ENCODE measurements around the gene ZBED3. TPM values are rescaled to one million over a fixed set of nuclear protein-coding genes. Genes with fewer than 3 reads are reported as not detected.

ZBED3 gene
- total RNA-seq, 1 experiment from 2014 or later: 6.8 TPM

DNA sequence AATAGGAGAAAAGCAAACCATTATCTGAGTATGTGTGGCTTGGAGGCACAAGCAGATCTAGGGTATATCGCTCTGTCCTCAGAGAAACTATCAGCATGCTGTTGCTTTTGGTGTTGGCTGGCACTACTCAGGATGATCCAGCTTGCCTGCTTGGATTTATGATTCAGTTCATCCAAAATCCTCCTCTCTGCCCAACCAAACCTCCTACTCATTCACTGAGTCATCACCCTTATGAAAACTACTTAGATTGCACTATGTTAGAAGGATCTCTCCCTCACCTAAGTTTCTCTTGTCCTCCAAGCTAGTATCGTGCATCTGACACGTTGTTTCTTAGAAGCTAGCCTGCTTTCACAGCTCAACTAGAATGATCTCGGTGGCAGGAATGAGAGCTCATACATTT lies 14.2 kb upstream of the ZBED3 start:
- no peaks in the 10 kb centered on the region for H3K9me3 ChIP-seq (ENCODE audit: control insufficient read depth, insufficient read depth, low read depth, low read length)
- no peaks in the 10 kb centered on the region for H3K27me3 ChIP-seq (ENCODE audit: control insufficient read depth, insufficient read depth, low read length)
- no TSS peak for BruUV-seq (replicated peaks)
- in situ Hi-C loops (cut with HindIII; ENCODE audit: low pct_unique_long_range_greater_than_20kb, low sequenced_read_pairs): no loop called here
- POLR2A ChIA-PET: no interaction called here
- CTCF ChIA-PET: no interaction called here
- H3K4me3 ChIP-seq (ENCODE audit: low read depth in 2 of 2, low read length in 2 of 2): no peak overlapping the region
- H3K4me1 ChIP-seq (ENCODE audit: control insufficient read depth, insufficient read depth, low read length): no peaks in the 10 kb centered on the region
- ATAC-seq (no peak), DNase-seq (ENCODE audit: low read depth, low spot score) (no peak)
- no peaks in the 10 kb centered on the region for H3K36me3 ChIP-seq (ENCODE audit: control insufficient read depth, insufficient read depth, low read length)
- no peak for TF ChIP-seq POLR2AphosphoS5 (IDR thresholded peaks at IDR 0.05; ENCODE audit: low read depth, low read length)
- no peak for TF ChIP-seq TCF7L2 (IDR thresholded peaks at IDR 0.05; ENCODE audit: low read depth, low read length)
- TF ChIP-seq, protein P1, sequence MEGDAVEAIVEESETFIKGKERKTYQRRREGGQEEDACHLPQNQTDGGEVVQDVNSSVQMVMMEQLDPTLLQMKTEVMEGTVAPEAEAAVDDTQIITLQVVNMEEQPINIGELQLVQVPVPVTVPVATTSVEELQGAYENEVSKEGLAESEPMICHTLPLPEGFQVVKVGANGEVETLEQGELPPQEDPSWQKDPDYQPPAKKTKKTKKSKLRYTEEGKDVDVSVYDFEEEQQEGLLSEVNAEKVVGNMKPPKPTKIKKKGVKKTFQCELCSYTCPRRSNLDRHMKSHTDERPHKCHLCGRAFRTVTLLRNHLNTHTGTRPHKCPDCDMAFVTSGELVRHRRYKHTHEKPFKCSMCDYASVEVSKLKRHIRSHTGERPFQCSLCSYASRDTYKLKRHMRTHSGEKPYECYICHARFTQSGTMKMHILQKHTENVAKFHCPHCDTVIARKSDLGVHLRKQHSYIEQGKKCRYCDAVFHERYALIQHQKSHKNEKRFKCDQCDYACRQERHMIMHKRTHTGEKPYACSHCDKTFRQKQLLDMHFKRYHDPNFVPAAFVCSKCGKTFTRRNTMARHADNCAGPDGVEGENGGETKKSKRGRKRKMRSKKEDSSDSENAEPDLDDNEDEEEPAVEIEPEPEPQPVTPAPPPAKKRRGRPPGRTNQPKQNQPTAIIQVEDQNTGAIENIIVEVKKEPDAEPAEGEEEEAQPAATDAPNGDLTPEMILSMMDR (IDR thresholded peaks at IDR 0.05): no peak
- no peak for TF ChIP-seq SIN3A (IDR thresholded peaks at IDR 0.05; ENCODE audit: borderline replicate concordance, insufficient read depth, low read depth, low read length)
- TF ChIP-seq, protein P2, sequence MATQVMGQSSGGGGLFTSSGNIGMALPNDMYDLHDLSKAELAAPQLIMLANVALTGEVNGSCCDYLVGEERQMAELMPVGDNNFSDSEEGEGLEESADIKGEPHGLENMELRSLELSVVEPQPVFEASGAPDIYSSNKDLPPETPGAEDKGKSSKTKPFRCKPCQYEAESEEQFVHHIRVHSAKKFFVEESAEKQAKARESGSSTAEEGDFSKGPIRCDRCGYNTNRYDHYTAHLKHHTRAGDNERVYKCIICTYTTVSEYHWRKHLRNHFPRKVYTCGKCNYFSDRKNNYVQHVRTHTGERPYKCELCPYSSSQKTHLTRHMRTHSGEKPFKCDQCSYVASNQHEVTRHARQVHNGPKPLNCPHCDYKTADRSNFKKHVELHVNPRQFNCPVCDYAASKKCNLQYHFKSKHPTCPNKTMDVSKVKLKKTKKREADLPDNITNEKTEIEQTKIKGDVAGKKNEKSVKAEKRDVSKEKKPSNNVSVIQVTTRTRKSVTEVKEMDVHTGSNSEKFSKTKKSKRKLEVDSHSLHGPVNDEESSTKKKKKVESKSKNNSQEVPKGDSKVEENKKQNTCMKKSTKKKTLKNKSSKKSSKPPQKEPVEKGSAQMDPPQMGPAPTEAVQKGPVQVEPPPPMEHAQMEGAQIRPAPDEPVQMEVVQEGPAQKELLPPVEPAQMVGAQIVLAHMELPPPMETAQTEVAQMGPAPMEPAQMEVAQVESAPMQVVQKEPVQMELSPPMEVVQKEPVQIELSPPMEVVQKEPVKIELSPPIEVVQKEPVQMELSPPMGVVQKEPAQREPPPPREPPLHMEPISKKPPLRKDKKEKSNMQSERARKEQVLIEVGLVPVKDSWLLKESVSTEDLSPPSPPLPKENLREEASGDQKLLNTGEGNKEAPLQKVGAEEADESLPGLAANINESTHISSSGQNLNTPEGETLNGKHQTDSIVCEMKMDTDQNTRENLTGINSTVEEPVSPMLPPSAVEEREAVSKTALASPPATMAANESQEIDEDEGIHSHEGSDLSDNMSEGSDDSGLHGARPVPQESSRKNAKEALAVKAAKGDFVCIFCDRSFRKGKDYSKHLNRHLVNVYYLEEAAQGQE (IDR thresholded peaks at IDR 0.05; ENCODE audit: insufficient read depth in 1 of 2, low read depth in 2 of 2, low read length in 1 of 2): no peak
- H3K27ac ChIP-seq (ENCODE audit: low read length): no peak overlapping the region
- intact Hi-C loops (cut with micrococcal nuclease; ENCODE audit: unreplicated experiment): no loop called here

DNA sequence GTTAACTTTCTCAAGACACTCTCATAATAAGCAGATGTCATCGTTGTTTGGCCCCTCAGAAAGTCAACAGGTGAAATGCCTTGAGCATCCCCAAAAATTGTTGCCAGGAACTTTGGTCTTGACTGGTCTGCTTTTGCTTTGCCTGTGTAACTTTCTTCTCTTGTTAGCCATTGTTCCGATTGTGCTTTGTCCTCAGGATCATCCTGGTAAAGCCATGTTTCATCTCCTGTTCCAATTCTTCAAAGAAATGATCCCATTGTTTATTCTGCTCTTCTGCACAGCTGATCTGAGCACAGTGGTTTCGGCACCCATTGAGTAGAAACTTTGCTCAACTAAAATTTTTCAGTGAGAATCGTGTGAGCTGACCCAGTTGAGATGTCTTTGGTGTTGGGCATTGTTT lies 8.1 kb upstream of the ZBED3 start:
- BruUV-seq (replicated peaks): no TSS peak
- in situ Hi-C loops (cut with HindIII; ENCODE audit: low pct_unique_long_range_greater_than_20kb, low sequenced_read_pairs): no loop called here
- DNase-seq (ENCODE audit: low read depth, low spot score): no peak
- Histone ChIP-seq H3K36me3 (ENCODE audit: control insufficient read depth, insufficient read depth, low read length) (no peaks in the 10 kb centered on the region), H3K4me3 (ENCODE audit: low read depth in 2 of 2, low read length in 2 of 2) (no peak overlapping the region), H3K27me3 (ENCODE audit: control insufficient read depth, insufficient read depth, low read length) (no peaks in the 10 kb centered on the region), H3K4me1 (ENCODE audit: control insufficient read depth, insufficient read depth, low read length) (no peaks in the 10 kb centered on the region), H3K9me3 (ENCODE audit: control insufficient read depth, insufficient read depth, low read depth, low read length) (no peaks in the 10 kb centered on the region), H3K27ac (ENCODE audit: low read length) (no peak overlapping the region)
- intact Hi-C loops (cut with micrococcal nuclease; ENCODE audit: unreplicated experiment): no loop called here
- no peak for ATAC-seq
- TF ChIP-seq, protein P2 (IDR thresholded peaks at IDR 0.05; ENCODE audit: insufficient read depth in 1 of 2, low read depth in 2 of 2, low read length in 1 of 2): no peak
- TF ChIP-seq, protein P1 (IDR thresholded peaks at IDR 0.05): no peak
- TF ChIP-seq POLR2AphosphoS5 (IDR thresholded peaks at IDR 0.05; ENCODE audit: low read depth, low read length): no peak
- ChIA-PET POLR2A (no interaction called here), CTCF (no interaction called here)

Data from Panc1 (cell line).